GM10248 (cell line): ENCODE measurements around the gene DRAP1.

Source experiments
- CTCF ChIA-PET: fragments of 300-600 bp; sonication (Branson Sonifier 250); formaldehyde crosslinking; extraction: SDS; loops from one replicate; lab custom pipeline; 2021; ENCODE audit warnings: antibody characterized with exemption; lab: Yijun Ruan, JAX
- POLR2A ChIA-PET: fragments of 350-650 bp; sonication (Branson Sonifier 250); formaldehyde crosslinking; extraction: SDS; loops from one replicate; lab custom pipeline; 2020; ENCODE audit warnings: antibody characterized with exemption; lab: Yijun Ruan, JAX
- DNase-seq: peaks from one replicate; pipeline ENCODE4 v3.0.0; 2012; ENCODE audit errors: extremely low spot score
- CTCF ChIP-seq: IDR thresholded peaks from 2 replicates; pipeline ENCODE4 v1.5.1; 2012; ENCODE audit warnings: mild to moderate bottlenecking, low read depth; ENCODE audit errors: extremely low read depth, missing control alignments, control extremely low read depth

Gene DRAP1

DNA sequence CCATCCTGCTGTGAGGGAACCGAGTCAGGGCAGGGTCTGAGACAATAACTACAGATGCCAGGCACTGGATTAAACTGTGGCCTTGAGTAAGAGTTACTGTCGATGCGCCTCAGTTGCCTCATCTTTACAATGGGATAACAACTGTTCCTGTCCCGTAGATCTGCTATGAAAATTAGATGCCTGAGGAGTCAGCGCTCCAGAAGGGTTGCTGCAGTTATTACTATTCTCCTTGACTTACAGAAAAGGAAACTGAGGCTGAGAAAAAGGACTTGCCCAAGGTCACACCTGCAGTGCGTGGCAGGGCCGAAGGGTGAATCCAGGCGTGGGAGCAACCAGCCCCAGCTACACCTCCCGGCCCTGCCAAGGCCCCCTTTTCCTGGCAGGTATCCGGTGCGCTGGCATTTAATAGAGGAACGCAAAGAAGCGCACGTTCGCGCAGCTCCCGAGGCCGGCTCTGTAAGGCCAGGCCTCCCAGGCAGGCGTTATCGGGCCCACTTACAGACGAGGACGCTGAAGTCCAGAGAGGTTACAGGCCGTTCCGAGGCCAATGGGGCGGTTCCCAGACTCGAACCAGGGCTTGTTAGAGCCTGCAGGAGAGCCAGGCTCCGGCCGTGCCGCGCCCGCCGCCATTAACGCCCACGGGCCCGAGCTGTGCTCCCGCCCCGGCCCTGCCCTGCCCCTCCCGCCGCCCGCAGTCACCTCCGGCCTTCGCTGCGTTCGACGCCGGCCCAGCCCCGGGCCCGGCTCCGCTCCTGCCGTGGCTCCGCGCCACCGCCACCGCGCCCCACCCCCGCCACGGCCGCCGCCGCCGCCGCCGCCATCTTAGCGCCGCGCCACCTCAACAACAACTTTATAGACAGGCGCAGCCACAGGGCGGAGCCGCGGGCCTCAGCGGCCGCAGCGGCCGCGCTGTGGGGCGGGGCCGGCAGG is 750 bp upstream of the DRAP1 start, which contains the start of gene C11orf68:
TSS of gene C11orf68 (minus strand) at position 852 of the 930 bp plus-strand sequence. CDS start at position 821, 31 bp downstream.
- CTCF ChIA-PET, result interaction anchor here (1.0 to 1.9 kb wide), 5 partner anchors 12 to 126 kb away, joined by 3 to 9 read pairs (median 5); partner anchors contain the start of genes CCDC85B and FIBP
- no peak for DNase-seq
- TF ChIP-seq CTCF, result peak; percentile 6
- POLR2A ChIA-PET, result no interaction called here

- peak; percentile 74 for DNase-seq
- POLR2A ChIA-PET, result no interaction called here
- TF ChIP-seq CTCF, result no peak
- CTCF ChIA-PET, result interaction anchor here (0.6 to 1.4 kb wide), 2 partner anchors 32 to 103 kb away, joined by 3 read pairs; partner anchors contain the start of gene FIBP
These were observed 546 bp downstream of the DRAP1 start for GRCh38 chr11:65919573-65920371.

DNA sequence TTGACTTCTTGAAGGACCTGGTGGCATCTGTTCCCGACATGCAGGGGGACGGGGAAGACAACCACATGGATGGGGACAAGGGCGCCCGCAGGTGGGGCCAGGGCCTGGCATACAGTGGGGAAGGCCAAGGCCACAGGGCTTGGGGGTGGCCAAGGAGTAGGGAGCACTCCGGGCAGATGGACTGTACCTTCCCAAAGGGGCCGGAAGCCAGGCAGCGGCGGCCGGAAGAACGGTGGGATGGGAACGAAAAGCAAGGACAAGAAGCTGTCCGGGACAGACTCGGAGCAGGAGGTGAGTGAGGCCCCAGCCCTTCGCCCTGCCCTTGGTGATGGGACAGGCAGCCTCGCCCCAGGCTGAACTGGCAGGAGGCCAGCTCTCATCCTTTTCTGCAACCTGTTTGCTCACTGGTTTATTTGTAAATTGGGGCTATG is 1.2 kb downstream of the DRAP1 start:
- no peak for TF ChIP-seq CTCF
- ChIA-PET CTCF (interaction anchor here (0.6 to 1.4 kb wide), 2 partner anchors 32 to 102 kb away, joined by 3 read pairs; partner anchors contain the start of gene FIBP), POLR2A (no interaction called here)
- DNase-seq, result no peak

GRCh38 chr11:65921033-65921555 is 1.9 kb downstream of the DRAP1 start:
- no peak for DNase-seq
- ChIA-PET CTCF (interaction anchor here (0.9 to 3.5 kb wide), 4 partner anchors 13 to 248 kb away, joined by 3 to 12 read pairs (median 4); partner anchors contain the start of gene FIBP), POLR2A (interaction anchor here (1.1 kb wide), 1 partner anchor 31 kb away, joined by 3 read pairs; the partner anchor contains the start of gene CCDC85B)
- no peak for TF ChIP-seq CTCF

DNA sequence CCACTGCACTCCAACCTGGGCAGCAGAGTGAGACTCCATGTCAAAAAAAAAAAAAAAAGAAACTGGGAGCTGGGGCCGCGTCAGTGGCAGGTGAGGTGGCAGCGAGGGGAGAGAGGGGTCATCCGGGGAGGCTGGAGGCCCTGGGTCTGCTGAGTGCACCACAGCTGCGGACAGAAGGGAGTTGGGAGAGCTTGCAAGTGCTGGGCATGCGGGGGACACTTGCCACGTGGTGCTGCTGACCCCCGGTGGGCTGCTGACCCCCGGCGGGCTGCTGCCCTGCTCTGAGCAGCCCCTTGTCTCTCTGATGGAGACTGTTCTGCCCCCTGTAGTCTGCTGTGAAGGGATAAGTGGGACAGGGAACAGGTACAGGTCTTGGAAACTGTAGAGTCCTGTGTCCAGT is 2.6 kb downstream of the DRAP1 start:
- no peak for DNase-seq
- no peak for TF ChIP-seq CTCF
- ChIA-PET CTCF (interaction anchor here (0.9 to 3.5 kb wide), 4 partner anchors 14 to 249 kb away, joined by 3 to 12 read pairs (median 4); partner anchors contain the start of gene FIBP), POLR2A (interaction anchor here (1.1 kb wide), 1 partner anchor 31 kb away, joined by 3 read pairs; the partner anchor contains the start of gene CCDC85B)
